ENCODE measurements around the gene PTCD2. TPM values are rescaled to one million over a fixed set of nuclear protein-coding genes. Genes with fewer than 3 reads are reported as not detected.
"Not testable (repeated sequence)": the region's sequence is repeated elsewhere in the genome, so short reads cannot be mapped to it uniquely, and the experiment has no call there.

The PTCD2 gene
- total RNA-seq, 1 donor from 2014 or later, result 6.5 TPM

DNA sequence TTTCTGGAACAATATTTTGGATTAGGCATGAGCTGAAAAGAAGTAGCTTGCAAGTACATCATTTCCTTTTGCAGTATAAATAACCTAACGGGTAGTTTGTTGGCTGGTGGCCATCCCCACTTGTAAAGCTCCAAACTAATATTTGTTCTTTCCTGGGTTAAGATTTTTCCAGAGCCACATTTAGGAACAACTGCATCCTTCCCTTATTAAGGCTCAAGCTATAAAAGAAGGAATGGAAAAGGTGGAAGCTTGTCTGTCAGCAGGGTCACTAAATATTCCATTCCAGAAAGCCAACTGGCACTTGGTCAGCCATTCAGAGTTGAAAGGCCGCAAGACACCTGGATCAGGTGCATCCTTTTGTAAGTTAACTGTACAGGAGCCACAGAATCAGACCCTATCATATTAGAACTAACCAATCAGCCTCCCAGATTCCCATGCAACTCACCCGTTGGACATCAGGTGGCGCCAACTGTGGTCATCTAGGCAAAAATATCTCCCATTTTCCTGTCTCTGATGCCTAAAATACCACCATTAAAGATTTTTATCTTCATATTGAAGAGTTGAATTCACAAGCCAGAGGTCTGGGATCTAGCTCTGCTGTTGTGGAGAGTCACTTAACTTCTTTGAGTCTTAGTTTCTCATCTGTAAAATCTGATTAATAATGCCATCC lies 82.9 kb downstream of the PTCD2 start:
- Histone ChIP-seq H3K9me3 (peaks cover 10% of the 10 kb centered on the region), H3K4me3 (no peak overlapping the region), H3K4me1 (peaks cover 7% of the 10 kb centered on the region), H3K27me3 (no peaks in the 10 kb centered on the region), H3K36me3 (no peaks in the 10 kb centered on the region), H3K27ac (no peak overlapping the region)
- TF ChIP-seq, protein P1, sequence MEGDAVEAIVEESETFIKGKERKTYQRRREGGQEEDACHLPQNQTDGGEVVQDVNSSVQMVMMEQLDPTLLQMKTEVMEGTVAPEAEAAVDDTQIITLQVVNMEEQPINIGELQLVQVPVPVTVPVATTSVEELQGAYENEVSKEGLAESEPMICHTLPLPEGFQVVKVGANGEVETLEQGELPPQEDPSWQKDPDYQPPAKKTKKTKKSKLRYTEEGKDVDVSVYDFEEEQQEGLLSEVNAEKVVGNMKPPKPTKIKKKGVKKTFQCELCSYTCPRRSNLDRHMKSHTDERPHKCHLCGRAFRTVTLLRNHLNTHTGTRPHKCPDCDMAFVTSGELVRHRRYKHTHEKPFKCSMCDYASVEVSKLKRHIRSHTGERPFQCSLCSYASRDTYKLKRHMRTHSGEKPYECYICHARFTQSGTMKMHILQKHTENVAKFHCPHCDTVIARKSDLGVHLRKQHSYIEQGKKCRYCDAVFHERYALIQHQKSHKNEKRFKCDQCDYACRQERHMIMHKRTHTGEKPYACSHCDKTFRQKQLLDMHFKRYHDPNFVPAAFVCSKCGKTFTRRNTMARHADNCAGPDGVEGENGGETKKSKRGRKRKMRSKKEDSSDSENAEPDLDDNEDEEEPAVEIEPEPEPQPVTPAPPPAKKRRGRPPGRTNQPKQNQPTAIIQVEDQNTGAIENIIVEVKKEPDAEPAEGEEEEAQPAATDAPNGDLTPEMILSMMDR (IDR thresholded peaks at IDR 0.05), result peak; percentile 46
- ATAC-seq (peak; percentile 57), DNase-seq (no peak)
- intact Hi-C loops (cut with DNase I), result no loop called here

DNA sequence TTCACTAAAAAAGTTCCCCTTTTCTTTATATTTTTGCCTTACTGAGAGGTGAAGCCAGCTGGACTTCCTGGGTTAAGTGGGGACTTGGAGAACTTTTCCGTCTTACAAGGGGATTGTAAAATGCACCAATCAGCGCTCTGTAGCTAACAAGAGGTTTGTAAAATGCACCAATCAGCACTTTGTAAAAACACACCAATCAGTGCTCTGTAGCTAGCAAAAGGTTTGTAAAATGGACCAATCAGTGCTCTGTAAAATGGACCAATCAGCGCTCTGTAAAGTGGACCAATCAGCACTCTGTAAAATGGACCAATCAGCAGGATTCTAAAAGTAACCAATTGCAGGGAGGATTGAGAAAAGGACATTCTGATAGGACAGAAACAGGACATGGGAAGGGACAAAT lies 84.6 kb downstream of the PTCD2 start:
- DNase-seq; H3K36me3 ChIP-seq; ATAC-seq; H3K27me3 ChIP-seq; H3K9me3 ChIP-seq; H3K4me1 ChIP-seq; intact Hi-C loops (cut with DNase I); H3K4me3 ChIP-seq; H3K27ac ChIP-seq: not testable (repeated sequence)

DNA sequence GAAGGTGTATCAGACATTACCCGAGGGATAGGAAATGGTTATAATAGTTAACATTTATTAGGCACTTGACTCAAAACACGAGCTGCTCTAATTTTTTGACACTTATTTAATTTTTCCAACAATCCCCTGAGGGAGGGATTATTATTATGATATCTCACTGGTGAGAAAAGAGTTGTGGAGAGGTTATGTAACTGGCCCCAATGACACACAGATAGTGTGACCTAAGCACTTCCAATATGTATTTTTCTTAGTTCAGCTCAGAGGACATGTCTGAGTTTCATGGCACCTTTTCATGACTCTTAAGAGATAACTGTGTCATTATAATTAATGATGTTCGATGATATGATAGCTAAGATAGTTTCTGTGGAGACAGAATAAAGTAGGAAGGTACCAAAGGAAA lies 86.9 kb downstream of the PTCD2 start:
- DNase-seq (no peak), ATAC-seq (no peak)
- Histone ChIP-seq H3K36me3 (no peaks in the 10 kb centered on the region), H3K9me3 (no peaks in the 10 kb centered on the region), H3K27me3 (no peaks in the 10 kb centered on the region), H3K27ac (no peak overlapping the region), H3K4me3 (no peak overlapping the region), H3K4me1 (peaks cover 7% of the 10 kb centered on the region)
- intact Hi-C loops (cut with DNase I), result no loop called here
- TF ChIP-seq, protein P1 (IDR thresholded peaks at IDR 0.05), result no peak

DNA sequence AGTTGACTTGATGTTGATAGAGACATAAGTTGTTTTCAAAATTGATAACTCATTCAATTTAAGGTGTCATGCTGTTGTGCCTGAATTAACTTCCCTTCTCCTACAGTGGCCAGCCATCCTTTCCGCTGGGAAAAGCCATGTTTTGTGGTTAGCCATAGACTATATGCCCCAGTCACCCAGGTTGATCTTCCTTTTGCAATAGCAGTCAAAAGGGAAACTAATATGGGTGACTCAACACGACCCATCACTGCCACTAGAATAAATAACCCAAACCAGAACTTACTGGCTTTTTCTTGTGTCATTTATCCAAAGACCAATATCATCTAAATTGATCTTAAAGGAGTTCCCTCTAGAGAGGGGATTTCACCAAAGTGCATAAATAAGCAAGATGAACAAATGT lies 87.4 kb downstream of the PTCD2 start:
- ATAC-seq, result no peak
- no peak for DNase-seq
- H3K9me3 ChIP-seq, result no peaks in the 10 kb centered on the region
- intact Hi-C loops (cut with DNase I), result no loop called here
- no peaks in the 10 kb centered on the region for H3K27me3 ChIP-seq
- H3K27ac ChIP-seq, result no peak overlapping the region
- no peak overlapping the region for H3K4me3 ChIP-seq
- no peaks in the 10 kb centered on the region for H3K36me3 ChIP-seq
- peaks cover 7% of the 10 kb centered on the region for H3K4me1 ChIP-seq
- TF ChIP-seq, protein P1 (IDR thresholded peaks at IDR 0.05), result no peak

DNA sequence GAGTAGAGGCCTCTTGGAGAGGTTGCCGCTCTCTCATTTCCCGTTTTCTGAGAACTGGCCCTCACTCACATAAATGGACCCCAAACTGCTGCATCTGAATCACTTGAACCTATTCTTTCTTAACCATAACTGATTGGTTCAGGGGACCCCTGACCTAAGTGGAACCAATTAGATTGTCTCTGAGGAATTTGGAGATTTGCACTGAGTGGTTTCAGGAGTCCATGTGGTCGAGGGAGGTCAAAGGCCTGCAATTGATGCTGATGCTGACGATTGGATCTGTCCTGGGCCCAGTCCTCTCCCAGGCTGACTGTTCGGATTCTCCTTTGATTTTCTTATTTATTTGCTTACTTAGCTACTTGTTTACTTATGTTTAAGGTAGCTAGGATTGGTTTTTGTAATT lies 88.0 kb downstream of the PTCD2 start:
- Histone ChIP-seq H3K27me3 (no peaks in the 10 kb centered on the region), H3K4me3 (no peak overlapping the region), H3K4me1 (peaks cover 2% of the 10 kb centered on the region), H3K27ac (no peak overlapping the region), H3K9me3 (no peaks in the 10 kb centered on the region), H3K36me3 (no peaks in the 10 kb centered on the region)
- intact Hi-C loops (cut with DNase I), result no loop called here
- no peak for ATAC-seq
- TF ChIP-seq, protein P1 (IDR thresholded peaks at IDR 0.05), result no peak
- no peak for DNase-seq

DNA sequence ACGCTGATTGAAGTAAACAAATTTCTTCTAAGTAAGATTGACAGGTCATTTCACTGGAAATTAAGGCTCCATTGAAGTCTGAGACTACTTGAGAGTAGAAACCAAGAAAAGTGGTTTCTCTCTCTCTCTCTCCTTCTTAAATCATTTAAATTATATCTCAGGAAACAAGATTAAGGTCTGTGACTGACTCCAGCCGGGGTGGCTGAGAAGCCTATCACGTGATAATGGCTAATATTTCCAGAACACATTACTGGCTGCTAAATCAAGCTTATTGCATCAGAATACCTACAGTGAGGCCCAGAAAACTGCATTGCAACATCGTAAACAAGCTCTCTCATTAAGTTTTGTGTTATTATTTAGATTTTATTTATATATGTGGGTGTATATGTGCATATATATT lies 88.4 kb downstream of the PTCD2 start:
- no peaks in the 10 kb centered on the region for H3K4me1 ChIP-seq
- H3K27me3 ChIP-seq, result no peaks in the 10 kb centered on the region
- intact Hi-C loops (cut with DNase I), result no loop called here
- ATAC-seq (no peak), DNase-seq (no peak)
- TF ChIP-seq, protein P1 (IDR thresholded peaks at IDR 0.05), result no peak
- no peaks in the 10 kb centered on the region for H3K9me3 ChIP-seq
- H3K4me3 ChIP-seq, result no peak overlapping the region
- H3K27ac ChIP-seq, result no peak overlapping the region
- no peaks in the 10 kb centered on the region for H3K36me3 ChIP-seq
